Measurements from ENCODE around the gene GCH1.
"Not testable (repeated sequence)": the region's sequence is repeated elsewhere in the genome, so short reads cannot be mapped to it uniquely, and the experiment has no call there.

Gene GCH1

DNA sequence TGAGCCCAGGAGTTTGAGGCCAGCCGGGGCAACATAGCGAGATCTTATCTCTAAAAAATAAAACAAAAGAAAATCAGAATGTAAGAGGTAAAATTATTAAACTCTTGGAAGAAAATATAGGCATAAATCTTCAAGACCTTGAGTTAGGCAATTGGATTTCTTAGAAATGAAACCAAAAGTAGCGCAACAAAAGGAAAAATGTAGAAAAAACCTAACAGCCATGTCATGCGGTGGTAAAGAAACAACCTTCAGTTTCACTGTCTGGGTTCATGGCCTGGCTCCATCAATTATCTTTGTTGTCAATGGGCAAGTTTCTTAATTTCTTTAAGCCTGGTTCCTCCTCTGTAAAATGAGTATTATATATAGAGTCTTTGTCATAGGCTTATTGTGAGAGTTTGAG lies 5.6 kb upstream of the GCH1 start:
- no peak for DNase-seq

GRCh38 chr14:54906075-54906474 lies 3.4 kb upstream of the GCH1 start:
- DNase-seq = no peak

GRCh38 chr14:54902143-54902520 lies 494 bp downstream of the GCH1 start:
- DNase-seq = peak; percentile 21

GRCh38 chr14:54901380-54902142 lies 1.1 kb downstream of the GCH1 start:
- no peak for DNase-seq

DNA sequence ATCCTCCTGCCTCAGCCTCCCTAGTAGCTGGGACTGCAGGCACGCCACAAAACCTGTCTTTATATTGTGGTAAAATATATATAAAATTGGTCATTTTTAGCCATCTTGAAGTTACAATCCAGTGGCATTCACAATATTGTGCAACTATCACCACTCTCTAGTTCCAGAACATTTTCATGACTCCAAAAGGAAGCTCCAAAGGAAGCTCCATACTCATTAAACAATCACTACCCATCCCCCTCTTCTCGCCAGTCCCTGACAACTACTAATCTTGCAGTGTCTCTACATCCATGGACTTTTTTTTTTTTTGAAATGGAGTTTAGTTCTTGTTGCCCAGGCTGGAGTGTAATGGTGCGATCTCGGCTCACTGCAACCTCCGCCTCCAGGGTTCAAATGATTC lies 3.1 kb downstream of the GCH1 start:
- DNase-seq = no peak

DNA sequence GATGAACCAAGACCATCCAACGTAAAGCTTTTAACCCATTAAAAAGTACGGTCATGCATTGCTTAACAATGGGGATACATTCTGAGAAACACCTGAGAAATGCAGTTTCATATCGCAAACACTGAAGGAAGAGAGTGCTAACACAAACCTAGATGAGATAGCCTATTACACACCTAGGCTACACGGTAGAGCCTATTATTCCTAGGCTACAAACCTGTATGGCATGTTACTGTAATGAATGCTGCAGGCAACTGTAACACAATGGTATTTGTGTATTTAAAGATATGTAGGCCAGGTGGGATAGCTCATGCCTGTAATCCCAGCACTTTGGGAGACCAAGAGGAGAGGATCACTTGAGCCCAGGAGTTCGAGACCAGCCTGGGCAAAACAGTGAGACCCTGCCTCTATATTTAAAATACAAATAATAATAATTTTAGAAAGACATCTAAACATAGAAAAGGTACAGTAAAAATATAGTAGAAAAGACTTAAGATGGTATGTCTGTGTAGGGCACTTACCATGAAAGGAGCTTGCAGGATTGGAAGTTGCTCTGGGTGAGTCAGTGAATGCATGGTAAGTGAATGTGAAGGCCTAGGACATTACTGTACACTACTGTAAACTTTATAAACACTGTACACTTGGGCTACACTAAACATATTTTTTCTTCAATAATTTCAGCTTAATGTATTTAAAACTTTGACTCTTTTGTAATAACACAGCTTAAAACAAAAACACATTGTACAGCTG lies 4.6 kb downstream of the GCH1 start:
- not testable (repeated sequence) for DNase-seq

DNA sequence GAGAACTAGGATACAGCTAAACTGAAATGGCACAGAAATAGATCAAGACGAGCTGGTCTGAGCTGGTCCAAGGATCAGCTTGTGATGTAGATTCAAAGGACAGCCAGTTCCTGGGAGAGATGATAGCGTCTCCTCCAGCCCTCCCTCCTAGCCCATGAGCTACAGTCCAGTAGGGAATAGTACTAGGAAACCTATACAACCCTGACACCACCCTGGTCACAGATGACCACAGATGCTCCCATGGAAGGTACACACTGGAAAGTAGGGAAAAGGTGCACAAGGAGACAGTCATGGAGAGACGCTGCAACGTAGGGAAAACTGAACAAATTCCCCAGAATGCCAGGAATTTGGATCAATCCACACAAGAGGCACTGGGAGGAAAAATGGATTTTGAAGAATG lies 6.9 kb downstream of the GCH1 start:
- DNase-seq = no peak

- DNase-seq = no peak
Measured at GRCh38 chr14:54894995-54895394, 7.6 kb downstream of the GCH1 start.

DNA sequence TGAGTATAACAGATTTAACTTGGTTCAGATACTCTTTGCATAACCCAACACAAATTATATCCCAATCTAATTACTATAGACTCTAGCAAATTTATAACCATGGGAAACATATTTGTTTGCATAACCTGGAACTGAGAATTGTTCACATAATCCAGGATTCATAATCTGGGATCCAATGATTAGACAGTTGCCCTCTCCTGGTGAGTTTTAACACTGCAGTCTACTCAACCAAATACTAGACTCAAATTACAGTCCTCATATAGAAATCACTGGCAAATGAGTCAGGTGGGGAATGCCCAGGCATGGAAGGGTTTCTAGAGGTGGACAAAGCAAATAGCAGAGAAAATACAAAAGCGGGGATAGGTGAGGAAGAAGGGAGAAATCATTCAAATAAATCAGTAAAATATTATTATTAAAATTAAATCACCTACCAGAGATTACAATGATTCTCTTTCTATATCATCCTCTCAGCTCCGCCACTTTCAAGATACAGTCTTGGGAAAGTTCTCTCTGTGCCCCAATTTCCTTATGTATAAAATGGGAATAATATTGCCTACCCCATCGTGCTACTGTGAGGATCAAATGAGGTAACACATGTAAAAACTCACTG lies 9.4 kb downstream of the GCH1 start:
- DNase-seq = no peak

GRCh38 chr14:54891471-54892245 lies 11.0 kb downstream of the GCH1 start:
- no peak for DNase-seq

DNA sequence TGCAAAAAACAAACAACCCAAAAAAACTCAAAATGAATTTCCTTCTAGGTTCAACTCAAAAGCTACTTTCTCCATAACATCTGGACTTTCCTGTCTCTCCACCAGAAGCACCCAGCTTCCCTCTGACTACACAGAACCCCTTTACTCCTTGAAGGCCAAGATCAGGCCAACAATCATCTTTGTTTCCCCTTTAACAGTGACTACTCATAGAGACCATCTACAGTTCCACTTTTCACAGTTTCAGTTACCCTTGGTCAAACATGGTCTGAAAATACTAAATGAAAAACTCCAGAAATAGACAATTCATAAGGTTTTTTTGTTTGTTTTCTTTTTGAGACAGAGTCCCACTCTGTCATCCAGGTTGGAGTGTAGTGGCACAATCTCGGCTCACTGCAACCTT lies 11.8 kb downstream of the GCH1 start:
- DNase-seq = no peak

- no peak for DNase-seq
Measured at GRCh38 chr14:54889919-54890318, 12.7 kb downstream of the GCH1 start.

- DNase-seq = no peak
Measured at GRCh38 chr14:54882521-54882920, 20.1 kb downstream of the GCH1 start.

DNA sequence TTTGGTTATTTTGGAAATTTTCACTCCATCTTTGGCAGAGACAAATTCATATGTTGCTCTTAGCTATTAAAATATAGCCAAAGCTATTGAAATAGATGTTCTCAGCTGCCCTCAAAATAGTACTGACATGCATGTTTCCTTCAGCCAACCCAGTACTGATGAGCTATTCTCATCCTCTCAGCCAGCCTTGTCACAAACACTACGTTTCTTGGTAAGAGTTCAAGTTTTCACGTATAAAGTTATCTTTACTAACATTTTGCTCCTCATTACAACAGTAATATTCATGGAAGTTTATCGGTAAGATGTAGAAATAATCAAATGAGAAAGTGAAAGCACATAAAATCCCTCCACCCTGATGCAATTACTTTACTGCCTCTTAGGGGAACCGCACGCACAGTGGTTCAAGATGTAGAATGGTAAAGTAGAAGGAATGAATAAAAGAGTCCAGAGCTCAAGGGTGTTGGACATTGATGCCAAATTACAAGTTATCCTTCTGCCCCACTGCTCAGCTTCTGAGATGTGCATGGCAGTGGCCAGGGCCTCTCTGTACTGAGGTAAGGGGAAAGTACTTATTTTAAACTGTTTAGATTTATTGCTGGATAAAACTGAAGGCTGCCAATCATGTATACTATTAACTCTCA lies 20.7 kb downstream of the GCH1 start:
- DNase-seq = peak; percentile 49

DNA sequence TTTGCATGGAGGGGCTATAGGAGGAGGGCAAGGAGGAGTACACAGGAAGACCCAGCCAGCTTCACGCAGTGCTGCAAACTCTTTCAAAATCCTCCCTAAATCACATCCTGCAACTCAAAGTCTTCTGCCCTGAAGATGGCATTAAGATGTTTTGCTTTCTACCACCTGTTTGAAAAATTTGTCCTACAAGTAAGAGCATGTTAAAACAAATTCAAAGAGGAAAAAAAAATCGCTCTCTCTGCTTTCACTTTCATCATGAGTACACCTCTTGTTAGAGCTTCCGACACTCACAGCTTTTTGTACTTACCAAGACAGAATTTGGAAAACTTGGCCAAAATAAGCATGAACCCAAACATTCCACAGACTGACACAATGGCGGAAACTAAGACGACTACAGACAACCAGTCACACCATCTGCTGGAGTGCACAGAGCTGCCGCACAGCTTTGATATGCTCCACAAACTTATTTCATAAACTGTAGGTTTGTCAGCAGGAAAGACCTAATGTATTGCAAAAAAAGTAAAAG lies 21.3 kb downstream of the GCH1 start:
- no peak for DNase-seq

DNA sequence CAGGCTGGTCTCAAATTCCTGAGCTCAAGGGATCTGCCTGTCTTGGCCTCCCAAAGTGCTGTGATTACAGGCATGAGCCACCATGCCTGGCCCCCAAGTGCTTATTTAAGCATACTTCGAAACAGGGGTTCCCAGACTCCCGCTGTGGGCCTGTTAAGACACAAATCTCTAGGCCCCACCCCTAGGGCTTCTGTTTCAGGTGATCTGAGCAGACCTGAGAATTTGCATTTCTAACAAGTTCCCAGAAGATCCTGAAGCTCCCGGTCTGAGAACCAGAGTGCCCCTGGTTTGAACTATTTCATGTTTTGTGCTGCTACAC lies 25.0 kb downstream of the GCH1 start:
- no peak for DNase-seq

DNA sequence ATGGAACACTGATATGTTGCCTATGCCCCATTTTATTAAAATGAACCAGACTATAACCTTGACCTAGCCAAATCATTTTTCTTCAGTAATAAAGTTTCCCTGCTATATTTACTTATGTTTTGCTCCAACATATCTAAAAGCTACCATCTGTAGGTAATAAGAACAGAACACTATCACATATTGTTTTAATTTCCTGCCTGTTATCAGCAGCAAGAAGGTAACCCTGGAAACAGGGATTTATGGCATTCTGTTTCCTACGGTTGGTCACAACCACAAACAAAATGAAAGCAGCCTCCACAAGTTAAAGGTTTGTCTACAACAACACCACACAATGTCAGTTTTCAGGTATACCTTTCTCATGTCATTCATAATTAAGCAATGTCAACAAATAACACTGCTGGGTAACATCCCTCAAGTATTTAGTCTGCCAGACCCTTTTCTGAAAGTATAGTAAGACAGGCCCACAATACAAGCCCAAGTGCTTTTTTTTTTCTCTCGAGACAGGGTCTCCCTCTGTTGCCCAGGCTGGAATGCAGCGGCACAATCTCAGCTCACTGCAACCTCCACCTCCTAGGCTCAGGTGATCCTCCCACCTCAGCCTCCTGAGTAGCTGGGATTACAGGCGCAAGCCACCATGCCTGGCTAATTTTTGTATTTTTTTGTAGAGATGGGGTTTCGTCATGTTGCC lies 25.5 kb downstream of the GCH1 start:
- no peak for DNase-seq

GRCh38 chr14:54875648-54876047 lies 27.0 kb downstream of the GCH1 start:
- DNase-seq = not testable (repeated sequence)

GRCh38 chr14:54870154-54871090 lies 32.2 kb downstream of the GCH1 start:
- DNase-seq = not testable (repeated sequence)

- no peak for DNase-seq
Measured at GRCh38 chr14:54867011-54867410, 35.6 kb downstream of the GCH1 start.

DNA sequence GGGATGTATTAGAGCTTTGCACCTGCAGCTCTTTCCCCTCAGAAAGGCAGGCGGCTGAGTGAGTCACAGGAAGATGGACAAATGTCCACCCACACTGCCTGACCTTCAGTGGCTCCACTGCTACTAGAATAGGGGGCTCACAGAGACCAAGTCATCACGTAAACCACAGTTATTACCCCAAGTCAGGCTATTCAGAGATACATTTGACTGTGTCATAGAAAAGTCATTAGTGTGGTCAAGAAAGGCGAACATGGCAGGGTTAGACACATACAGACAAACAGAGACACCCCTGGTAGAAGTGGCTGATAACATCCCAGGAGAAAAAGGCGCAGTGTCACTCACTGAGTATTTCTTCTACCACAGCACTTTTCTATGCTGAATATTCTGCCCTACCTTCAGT lies 36.0 kb downstream of the GCH1 start:
- no peak for DNase-seq
